Thoracic aorta (tissue), 2 donors: Measurements from ENCODE around the gene CRLF1. TPM values are rescaled to one million over a fixed set of nuclear protein-coding genes. Genes with fewer than 3 reads are reported as not detected.
"Not testable (repeated sequence)": the region's sequence is repeated elsewhere in the genome, so short reads cannot be mapped to it uniquely, and the experiment has no call there.

Source experiments
- ATAC-seq: fragments of 150-250 bp; one replicate; pipeline ENCODE4 v1.8.0; 2017; ENCODE audit warnings: low read depth; ENCODE audit not compliant: insufficient number of reproducible peaks, low FRiP score
- DNase-seq: peaks from one replicate; pipeline ENCODE4 v3.0.0-alpha.2; 2020; ENCODE audit warnings: low spot score
- H3K27ac ChIP-seq, 2 donors: fragments of 200-600 bp; sonication (generic); 1 replicate in 1 of 2; 2 replicates in 1 of 2; pipeline ENCODE4 v1.5.1; 2016; ENCODE audit warnings: mild to moderate bottlenecking in 2 of 2, moderate library complexity in 2 of 2
- H3K27me3 ChIP-seq: fragments of 200-600 bp; sonication (generic); replicated peaks from 2 replicates; pipeline ENCODE4 v1.6.0; 2016; ENCODE audit warnings: mild to moderate bottlenecking; ENCODE audit not compliant: insufficient read depth
- H3K36me3 ChIP-seq: fragments of 200-600 bp; sonication (generic); one replicate; pipeline ENCODE4 v1.5.1; 2016
- H3K4me1 ChIP-seq, 2 donors: fragments of 200-600 bp; sonication (generic); 1 replicate in 1 of 2; 2 replicates in 1 of 2; pipeline versions ENCODE4 v1.5.1 to v1.6.0; 2016; ENCODE audit warnings: low read depth in 2 of 2, mild to moderate bottlenecking in 1 of 2; ENCODE audit not compliant: control insufficient read depth in 1 of 2
- H3K4me3 ChIP-seq: fragments of 200-600 bp; sonication (generic); 2 replicates; pipeline ENCODE4 v1.5.1; 2016; ENCODE audit warnings: mild to moderate bottlenecking
- H3K9me3 ChIP-seq: fragments of 200-600 bp; sonication (generic); 2 replicates; pipeline ENCODE4 v1.5.1; 2016
- CTCF ChIP-seq: fragments of 200-600 bp; sonication (generic); IDR thresholded peaks from one replicate; pipeline ENCODE4 v1.5.1; 2019; ENCODE audit warnings: antibody characterized with exemption
- total RNA-seq, 2 donors: library from RNA; depleted of rRNA; stranded (reverse); fragments of >200 nt; gene quantifications; one replicate each; pipeline versions ENCODE4 v1.1.0 to v1.2.3, GENCODE V29; 2016

CRLF1 gene
- total RNA-seq, 2 donors from 2014 or later = 85.9 to 1,063 TPM

- no peak for ATAC-seq
- peaks cover 24% of the 10 kb centered on the region for H3K27me3 ChIP-seq
- H3K4me1 ChIP-seq = peaks cover 4 to 37% of the 10 kb centered on the region in 2 donors
- DNase-seq = no peak
- H3K4me3 ChIP-seq = peak overlapping the region; percentile 20
- TF ChIP-seq CTCF = no peak
- no peaks in the 10 kb centered on the region for H3K9me3 ChIP-seq
- no peak overlapping the region for H3K27ac ChIP-seq
- no peaks in the 10 kb centered on the region for H3K36me3 ChIP-seq
These were observed 2.4 kb downstream of the CRLF1 start for GRCh38 chr19:18603958-18604819.

GRCh38 chr19:18603255-18603957 is 3.2 kb downstream of the CRLF1 start:
- peaks cover 20% of the 10 kb centered on the region for H3K27me3 ChIP-seq
- H3K4me1 ChIP-seq = peaks cover 4 to 37% of the 10 kb centered on the region in 2 donors
- H3K4me3 ChIP-seq = peak overlapping the region; percentile 35
- no peaks in the 10 kb centered on the region for H3K36me3 ChIP-seq
- ATAC-seq (no peak), DNase-seq (no peak)
- TF ChIP-seq CTCF = peak; percentile 40
- H3K27ac ChIP-seq = no peak overlapping the region
- H3K9me3 ChIP-seq = no peaks in the 10 kb centered on the region

GRCh38 chr19:18601875-18602274 is 4.7 kb downstream of the CRLF1 start:
- no peak overlapping the region for H3K4me3 ChIP-seq

GRCh38 chr19:18600692-18601397 is 5.8 kb downstream of the CRLF1 start:
- H3K4me3 ChIP-seq, H3K27ac ChIP-seq, DNase-seq, H3K36me3 ChIP-seq, H3K9me3 ChIP-seq, ATAC-seq, H3K27me3 ChIP-seq: not testable (repeated sequence)
- peaks cover 0 to 21% of the 10 kb centered on the region in 2 donors for H3K4me1 ChIP-seq

More at GRCh38 chr19:18601875-18602274, 4.7 kb downstream of the CRLF1 start:
- Histone ChIP-seq H3K4me1 (peaks cover 0 to 27% of the 10 kb centered on the region in 2 donors), H3K27ac (no peak overlapping the region), H3K36me3 (no peaks in the 10 kb centered on the region), H3K27me3 (peaks cover 9% of the 10 kb centered on the region), H3K9me3 (no peaks in the 10 kb centered on the region)
- ATAC-seq = no peak
- DNase-seq = no peak
- TF ChIP-seq CTCF = no peak

GRCh38 chr19:18599485-18599884 is 7.1 kb downstream of the CRLF1 start:
- peaks cover 7% of the 10 kb centered on the region for H3K27me3 ChIP-seq
- H3K4me3 ChIP-seq = no peak overlapping the region
- H3K36me3 ChIP-seq = no peaks in the 10 kb centered on the region
- TF ChIP-seq CTCF = no peak
- no peak for ATAC-seq
- H3K9me3 ChIP-seq = no peaks in the 10 kb centered on the region
- H3K4me1 ChIP-seq = peaks cover 7 to 22% of the 10 kb centered on the region in 2 donors
- no peak for DNase-seq
- no peak overlapping the region for H3K27ac ChIP-seq
